ENCODE data around the gene CTNNA1. TPM values are rescaled to one million over a fixed set of nuclear protein-coding genes. Genes with fewer than 3 reads are reported as not detected.

Gene CTNNA1
- polyA plus RNA-seq, 3 donors = 56.6 to 84.5 (median 66.2) TPM

- Histone ChIP-seq H3K27me3 (ENCODE audit: control insufficient read depth in 2 of 2, insufficient read depth in 2 of 2, low read length in 2 of 2) (no peaks in the 10 kb centered on the region), H3K27ac (ENCODE audit: low read depth in 1 of 2, low read length in 2 of 2) (no peak overlapping the region), H3K79me2 (ENCODE audit: insufficient read depth, low read length) (no peaks in the 10 kb centered on the region), H3K4me1 (ENCODE audit: control insufficient read depth in 1 of 2, insufficient read depth in 2 of 2, low read length in 2 of 2) (no peaks in the 10 kb centered on the region), H3K4me3 (replicated peaks in 1 of 3; ENCODE audit: low read depth in 2 of 3, low read length in 3 of 3) (no peak overlapping the region), H3K9ac (ENCODE audit: insufficient read depth, low read length, poor library complexity, severe bottlenecking) (no peak overlapping the region), H4K20me1 (ENCODE audit: insufficient read depth, low read length) (no peaks in the 10 kb centered on the region), H3K36me3 (replicated peaks in 1 of 2; ENCODE audit: control insufficient read depth in 1 of 2, insufficient read depth in 2 of 2, low read length in 2 of 2) (no peaks in the 10 kb centered on the region), H3K9me3 (replicated peaks in 1 of 2; ENCODE audit: control insufficient read depth in 1 of 2, insufficient read depth in 1 of 2, low read length in 2 of 2) (no peaks in the 10 kb centered on the region), H2AFZ (ENCODE audit: insufficient read depth, low read depth, low read length, poor library complexity, severe bottlenecking) (no peak overlapping the region), H3K4me2 (replicated peaks; ENCODE audit: extremely low read depth, low read length, poor library complexity, severe bottlenecking) (no peak overlapping the region)
- TF ChIP-seq CTCF (IDR thresholded peaks at IDR 0.05) = no peak
- intact Hi-C loops (cut with micrococcal nuclease) = no loop called here
- peaks cover 12 to 17% of the 10 kb centered on the region in 2 donors for H3K36me3 Mint-ChIP-seq
- H3K27ac Mint-ChIP-seq = no peak overlapping the region
- H3K9me3 Mint-ChIP-seq = no peaks in the 10 kb centered on the region
- peaks cover 0 to 1% (median 1%) of the 10 kb centered on the region in 3 donors for H3K27me3 Mint-ChIP-seq (ENCODE audit: low read depth in 3 of 3)
- DNase-seq = no peak
- H3K4me1 Mint-ChIP-seq = peaks cover 4% of the 10 kb centered on the region
- H3K4me3 Mint-ChIP-seq = no peak overlapping the region
- no CpG with 5 or more reads among the region's 7 CpGs for WGBS (ENCODE audit: insufficient coverage)
Measured at GRCh38 chr5:138981586-138981985, 228.4 kb downstream of the CTNNA1 start.

- H2AFZ ChIP-seq (ENCODE audit: insufficient read depth, low read depth, low read length, poor library complexity, severe bottlenecking) = no peak overlapping the region
- H3K9me3 Mint-ChIP-seq = peaks cover 0 to 1% (median 0%) of the 10 kb centered on the region in 7 donors
- H3K27ac ChIP-seq (ENCODE audit: low read depth in 1 of 2, low read length in 2 of 2) = no peak overlapping the region
- no peaks in the 10 kb centered on the region for H3K27me3 ChIP-seq (ENCODE audit: control insufficient read depth in 2 of 2, insufficient read depth in 2 of 2, low read length in 2 of 2)
- H3K4me3 ChIP-seq (replicated peaks in 1 of 3; ENCODE audit: low read depth in 2 of 3, low read length in 3 of 3) = no peak overlapping the region
- no peak overlapping the region for H3K4me3 Mint-ChIP-seq
- DNase-seq = no peak
- TF ChIP-seq CTCF (IDR thresholded peaks at IDR 0.05) = no peak
- no peaks in the 10 kb centered on the region for H3K9me3 ChIP-seq (replicated peaks in 1 of 2; ENCODE audit: control insufficient read depth in 1 of 2, insufficient read depth in 1 of 2, low read length in 2 of 2)
- H3K4me2 ChIP-seq (replicated peaks; ENCODE audit: extremely low read depth, low read length, poor library complexity, severe bottlenecking) = no peak overlapping the region
- no peaks in the 10 kb centered on the region for H3K36me3 ChIP-seq (replicated peaks in 1 of 2; ENCODE audit: control insufficient read depth in 1 of 2, insufficient read depth in 2 of 2, low read length in 2 of 2)
- 100% methylated on average over 1 of the region's 2 CpGs for WGBS (ENCODE audit: insufficient coverage)
- H4K20me1 ChIP-seq (ENCODE audit: insufficient read depth, low read length) = no peaks in the 10 kb centered on the region
- H3K4me1 Mint-ChIP-seq = peaks cover 4% of the 10 kb centered on the region
- no peak overlapping the region for H3K9ac ChIP-seq (ENCODE audit: insufficient read depth, low read length, poor library complexity, severe bottlenecking)
- H3K27ac Mint-ChIP-seq = no peak overlapping the region
- no peaks in the 10 kb centered on the region for H3K4me1 ChIP-seq (ENCODE audit: control insufficient read depth in 1 of 2, insufficient read depth in 2 of 2, low read length in 2 of 2)
- peaks cover 9 to 14% of the 10 kb centered on the region in 2 donors for H3K36me3 Mint-ChIP-seq
- intact Hi-C loops (cut with micrococcal nuclease) = no loop called here
- H3K79me2 ChIP-seq (ENCODE audit: insufficient read depth, low read length) = no peaks in the 10 kb centered on the region
- H3K27me3 Mint-ChIP-seq (ENCODE audit: low read depth in 3 of 3) = peaks cover 0 to 1% (median 0%) of the 10 kb centered on the region in 3 donors
Measured at GRCh38 chr5:138983984-138984383, 230.8 kb downstream of the CTNNA1 start.

Other genes with a start within 250 kb of the CTNNA1 start
- gene ETF1, start 210.2 kb upstream of the CTNNA1 start, polyA plus RNA-seq = 10 to 100 TPM; 34.8 to 71.4 (median 61.6) TPM
- 10 to 100 TPM; 67.8 to 82.4 (median 81.8) TPM for gene HSPA9, start 178.0 kb upstream of the CTNNA1 start, polyA plus RNA-seq
- gene LRRTM2, start 121.9 kb downstream of the CTNNA1 start, polyA plus RNA-seq = under 1 TPM in 1 of 3 donors, not detected in 2; 0.02 TPM

All from CD14-positive monocyte (primary cell).